Stimulated activated CD8-positive, alpha-beta memory T cell treated with anti-CD3 and anti-CD28 coated beads, Interleukin-4, amount 100 ng/mL, for 48 hours (primary cell): Measurements from ENCODE around the gene LTBP2.

ENCODE experiments used
- DNase-seq: peaks from one replicate; pipeline ENCODE4 v3.0.0-alpha.2; 2020

The LTBP2 gene

DNA sequence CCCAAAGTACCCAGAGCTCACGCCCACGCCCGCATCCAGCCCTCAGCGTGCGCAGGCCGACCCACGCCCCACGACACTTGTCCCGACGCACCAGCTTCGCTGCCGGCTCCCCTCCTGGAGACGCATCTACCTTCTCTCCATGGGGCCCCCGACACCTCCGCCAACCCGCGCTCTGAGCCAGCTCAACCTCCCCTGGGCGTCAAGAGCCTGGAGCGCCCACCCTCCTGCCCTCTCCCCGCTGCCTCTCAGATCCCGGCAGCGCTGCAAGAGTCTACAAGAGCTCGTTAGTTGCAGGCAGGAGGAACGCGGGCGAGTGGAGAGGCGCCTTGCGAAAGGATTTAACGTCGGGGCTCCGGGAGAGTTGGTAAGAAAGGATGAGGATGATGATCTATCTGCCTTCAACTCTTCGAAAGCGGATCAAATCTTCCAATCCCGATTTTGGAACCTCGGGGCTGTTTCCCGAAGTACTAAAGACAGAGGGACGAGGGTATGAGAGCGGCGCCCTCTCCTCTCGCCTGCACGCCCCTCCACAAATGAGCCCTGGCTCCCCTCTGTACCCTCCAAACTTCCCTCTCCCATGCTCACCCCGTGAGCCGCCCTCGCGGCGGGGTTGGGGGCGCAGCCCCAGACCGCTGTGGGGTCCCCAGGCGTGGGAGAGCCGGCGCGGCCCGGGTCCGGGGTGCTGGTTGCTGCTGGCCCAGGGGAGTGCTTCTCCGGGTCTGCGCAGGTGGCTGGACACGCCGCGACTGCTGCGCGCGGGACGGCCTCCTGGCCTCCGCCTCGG lies 979 bp downstream of the LTBP2 start:
- DNase-seq = no peak

DNA sequence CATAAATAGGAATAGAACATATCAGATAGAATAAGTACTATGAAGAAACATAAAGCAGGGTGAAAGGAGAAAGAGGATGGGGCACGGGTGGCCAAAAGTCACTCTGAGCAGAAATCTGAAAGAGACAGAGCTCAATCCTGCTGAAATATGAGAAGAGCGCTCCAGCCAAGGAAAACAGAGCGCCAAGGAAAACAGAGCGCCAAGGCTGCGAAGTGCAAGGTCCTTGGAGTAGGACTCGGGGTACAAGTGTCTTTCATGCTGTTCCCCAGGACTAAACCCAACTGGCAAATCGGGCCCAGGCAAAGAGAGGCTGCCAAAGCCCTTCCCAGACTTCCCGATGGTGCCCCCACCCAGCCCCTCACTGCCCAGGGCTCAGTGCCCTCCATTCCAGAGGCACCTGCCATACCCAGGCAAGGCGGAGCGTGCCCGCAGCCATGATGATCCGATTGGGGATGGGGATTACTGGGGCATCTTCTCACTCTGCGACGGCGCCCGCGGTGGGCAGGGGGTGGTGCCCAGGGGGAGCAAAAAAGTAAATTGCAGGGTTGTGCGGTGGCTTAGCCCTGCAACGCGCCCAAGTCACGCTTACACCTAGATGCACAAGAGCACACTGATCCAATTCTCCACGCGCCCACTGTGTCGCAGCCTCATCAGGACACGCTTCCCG lies 1.7 kb downstream of the LTBP2 start:
- DNase-seq = no peak

DNA sequence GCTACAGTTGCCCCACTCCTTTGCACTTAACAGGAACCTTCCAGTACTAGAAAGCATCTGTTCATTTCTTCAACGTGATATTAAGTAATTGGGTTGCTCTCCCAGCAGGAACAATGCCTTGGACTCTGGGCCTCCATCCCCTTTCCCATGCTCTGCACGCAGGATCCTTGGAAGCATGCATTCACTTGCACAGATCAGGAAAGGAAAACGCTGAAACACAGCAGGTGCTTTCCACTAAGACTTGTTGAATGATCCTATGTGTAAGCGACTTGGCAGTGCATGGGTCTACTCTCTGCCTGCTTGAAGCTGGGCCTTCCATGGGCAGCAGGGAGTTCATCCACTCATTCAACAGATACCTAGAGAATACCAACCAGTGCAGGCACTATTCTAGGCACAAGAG lies 2.3 kb downstream of the LTBP2 start:
- DNase-seq = no peak

DNA sequence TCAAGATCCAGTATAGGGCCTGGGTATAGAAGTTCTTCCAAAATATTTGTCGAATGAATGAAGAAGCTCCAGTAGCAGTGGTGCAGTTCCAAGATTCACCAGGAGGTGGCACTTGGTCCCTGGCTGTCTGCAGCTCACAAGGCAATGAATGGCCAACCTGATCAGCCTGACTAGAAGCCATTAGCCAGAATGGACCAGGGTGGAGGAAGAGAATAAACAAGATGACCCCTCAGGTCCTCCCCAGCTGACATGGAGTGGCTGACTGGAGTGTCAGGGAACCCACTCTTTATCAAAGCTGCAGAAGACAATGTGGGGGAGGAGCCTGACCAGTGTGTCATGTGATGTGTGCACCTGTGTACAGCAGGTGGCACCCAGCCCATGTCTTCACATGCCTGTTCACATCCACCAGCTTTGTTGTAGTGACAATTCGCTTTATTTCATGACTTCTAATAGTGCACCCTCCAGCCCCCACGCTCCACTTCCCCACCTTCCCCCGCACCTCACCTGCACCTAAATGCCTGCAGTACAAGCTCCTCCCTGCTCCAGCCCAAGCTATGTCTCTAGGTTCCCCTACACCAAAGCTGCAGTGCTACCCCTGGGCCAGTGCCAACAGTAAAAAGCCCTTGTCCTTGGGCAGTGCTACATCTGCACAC lies 3.0 kb downstream of the LTBP2 start:
- peak; percentile 97 for DNase-seq

DNA sequence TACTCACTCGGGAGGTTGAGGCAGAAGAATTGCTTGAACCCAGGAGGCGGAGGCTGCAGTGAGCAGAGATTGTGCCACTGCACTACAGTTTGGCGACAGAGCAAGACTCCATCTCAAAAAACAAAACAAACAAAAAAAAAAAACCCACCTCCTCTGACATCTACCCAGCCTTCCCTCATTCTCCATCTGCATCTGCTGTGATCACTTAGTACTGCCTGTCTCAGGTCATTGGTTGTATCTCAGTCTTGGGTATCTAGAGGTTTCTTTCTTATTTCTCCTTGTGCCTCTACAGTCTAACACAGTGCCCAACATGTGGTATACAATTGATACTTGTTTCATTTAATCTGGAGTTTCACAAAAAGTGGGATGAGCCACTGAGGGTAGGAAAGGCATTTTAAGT lies 5.3 kb downstream of the LTBP2 start:
- DNase-seq = no peak

DNA sequence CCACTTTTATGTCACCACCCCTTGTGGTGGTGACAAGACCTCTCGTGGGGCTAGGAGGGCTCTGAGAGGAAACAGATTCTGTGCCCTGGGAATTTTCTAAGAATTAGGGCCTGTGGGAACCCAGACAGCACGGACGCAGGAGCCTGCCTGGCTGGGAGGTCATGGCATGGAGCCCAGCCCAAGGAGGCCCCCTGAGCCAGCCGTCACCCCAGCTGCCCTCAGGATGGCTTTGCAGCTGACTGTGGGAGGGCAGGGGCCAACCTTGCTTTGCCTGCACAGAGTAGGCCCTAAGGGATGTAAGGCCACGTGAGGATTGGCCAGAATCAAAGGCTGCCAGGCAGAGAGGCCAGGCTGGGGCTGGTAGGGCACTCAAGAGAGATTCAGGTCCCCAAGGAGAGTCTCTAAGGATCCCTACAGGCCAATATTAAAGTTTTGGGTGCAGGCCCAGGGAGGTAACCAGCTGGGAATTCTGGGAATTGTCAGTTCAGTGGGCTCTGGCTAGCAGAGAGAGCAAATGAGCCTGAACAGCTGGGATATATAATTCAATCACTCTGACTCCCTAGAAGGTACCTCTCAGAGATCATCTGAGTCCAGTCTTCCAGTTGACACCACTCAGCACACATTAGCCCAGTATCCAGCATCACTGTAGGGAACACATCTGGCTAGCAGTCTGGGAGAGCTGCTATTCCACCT lies 6.4 kb downstream of the LTBP2 start:
- DNase-seq = no peak

DNA sequence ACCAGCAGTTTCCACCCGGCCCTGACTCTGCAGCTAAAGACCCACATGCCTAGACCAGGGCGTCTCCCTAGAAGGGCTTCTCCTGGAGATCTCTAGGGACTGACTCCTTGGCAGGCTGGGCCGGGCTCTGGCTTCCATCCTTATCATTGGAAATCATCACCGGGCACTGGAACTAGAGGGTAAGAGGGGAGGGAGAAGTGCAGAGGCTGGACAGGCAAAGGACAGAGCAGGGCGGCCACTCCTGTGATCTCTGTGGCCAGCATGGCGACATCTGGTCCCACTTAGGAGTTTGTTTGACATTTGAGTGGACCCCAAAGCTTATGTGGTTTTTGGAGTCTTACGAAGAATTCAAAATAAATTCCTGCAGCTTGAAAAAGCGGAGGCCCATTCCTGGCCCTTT lies 7.1 kb downstream of the LTBP2 start:
- no peak for DNase-seq

DNA sequence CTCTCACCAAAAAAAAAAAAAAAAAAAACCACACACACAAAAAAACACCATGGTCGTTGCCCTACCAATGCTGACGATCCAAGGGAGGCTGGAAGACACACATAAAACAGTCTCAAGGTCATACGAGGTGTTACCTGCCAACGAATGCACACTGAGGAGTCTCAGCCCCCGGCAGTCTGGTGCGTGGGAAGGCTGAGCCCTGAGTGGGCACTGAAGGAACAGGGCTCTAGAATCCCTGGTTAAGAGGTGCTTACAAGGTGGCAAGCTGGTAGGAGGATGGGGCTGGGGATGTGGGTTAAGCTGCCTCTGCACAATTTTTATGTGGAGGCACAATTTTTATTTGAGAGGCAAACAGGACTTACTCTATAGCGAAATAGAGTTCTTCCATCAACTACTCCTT lies 7.9 kb downstream of the LTBP2 start:
- no peak for DNase-seq

DNA sequence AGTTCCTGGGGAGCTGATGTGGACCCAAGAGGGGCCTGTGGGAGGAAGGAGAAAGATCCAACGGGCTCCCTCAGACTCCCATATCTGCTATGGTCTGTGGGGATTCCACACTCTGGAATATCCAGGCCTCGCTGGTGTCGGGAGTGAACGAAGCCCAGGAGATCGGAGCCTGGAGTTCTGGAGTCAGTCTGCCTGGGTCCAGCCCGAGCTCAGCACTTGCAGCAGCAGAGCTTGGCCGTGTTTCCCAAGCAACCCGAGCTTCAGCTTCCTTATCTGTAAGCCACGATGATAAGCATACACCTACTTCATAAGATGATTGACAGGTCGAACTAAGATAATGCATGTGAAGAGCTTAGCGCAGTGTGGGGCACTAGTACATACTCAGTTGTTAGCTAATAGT lies 10.1 kb downstream of the LTBP2 start:
- DNase-seq = no peak

DNA sequence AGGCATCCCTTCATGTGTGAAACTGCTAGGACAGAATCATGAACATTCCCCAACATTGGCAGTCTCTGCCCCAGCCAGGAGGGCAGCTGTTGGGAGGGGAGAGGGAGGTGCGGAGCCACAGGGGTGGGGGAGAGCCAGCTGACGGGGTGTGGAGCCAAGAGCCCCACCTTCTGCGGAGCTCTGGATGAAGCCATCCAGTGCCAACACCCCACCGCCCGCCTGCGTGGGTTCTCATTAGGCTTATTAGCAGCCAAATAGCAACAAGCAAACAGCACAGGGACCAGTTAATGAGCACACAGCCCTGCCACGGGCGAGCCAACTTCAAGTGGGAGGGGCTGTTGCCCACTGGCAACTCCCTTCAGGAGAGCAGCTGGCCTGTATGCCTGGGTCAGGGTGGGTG lies 12.1 kb downstream of the LTBP2 start:
- DNase-seq = no peak

DNA sequence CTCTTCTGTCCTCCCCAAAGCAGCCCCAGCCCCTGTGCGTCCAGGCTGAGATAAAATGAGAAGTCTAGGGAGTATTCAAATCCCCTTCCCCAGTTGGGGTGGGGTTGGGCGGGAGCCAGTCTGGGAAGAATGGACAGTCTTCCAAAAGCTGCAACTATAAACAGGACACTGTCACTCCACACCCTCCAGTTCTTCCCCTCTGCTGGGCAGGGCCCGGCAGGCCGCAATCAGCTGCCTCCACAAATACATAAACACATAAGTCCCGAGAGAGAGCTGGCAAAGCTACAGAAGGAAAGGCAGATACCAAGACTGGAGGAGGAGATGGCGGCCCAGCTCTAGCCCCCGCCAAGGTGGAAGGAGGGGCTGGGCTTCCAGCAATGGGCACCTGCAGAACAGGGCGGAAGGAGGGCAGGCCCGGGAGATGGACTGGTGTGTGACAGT lies 12.7 kb downstream of the LTBP2 start:
- DNase-seq = no peak

DNA sequence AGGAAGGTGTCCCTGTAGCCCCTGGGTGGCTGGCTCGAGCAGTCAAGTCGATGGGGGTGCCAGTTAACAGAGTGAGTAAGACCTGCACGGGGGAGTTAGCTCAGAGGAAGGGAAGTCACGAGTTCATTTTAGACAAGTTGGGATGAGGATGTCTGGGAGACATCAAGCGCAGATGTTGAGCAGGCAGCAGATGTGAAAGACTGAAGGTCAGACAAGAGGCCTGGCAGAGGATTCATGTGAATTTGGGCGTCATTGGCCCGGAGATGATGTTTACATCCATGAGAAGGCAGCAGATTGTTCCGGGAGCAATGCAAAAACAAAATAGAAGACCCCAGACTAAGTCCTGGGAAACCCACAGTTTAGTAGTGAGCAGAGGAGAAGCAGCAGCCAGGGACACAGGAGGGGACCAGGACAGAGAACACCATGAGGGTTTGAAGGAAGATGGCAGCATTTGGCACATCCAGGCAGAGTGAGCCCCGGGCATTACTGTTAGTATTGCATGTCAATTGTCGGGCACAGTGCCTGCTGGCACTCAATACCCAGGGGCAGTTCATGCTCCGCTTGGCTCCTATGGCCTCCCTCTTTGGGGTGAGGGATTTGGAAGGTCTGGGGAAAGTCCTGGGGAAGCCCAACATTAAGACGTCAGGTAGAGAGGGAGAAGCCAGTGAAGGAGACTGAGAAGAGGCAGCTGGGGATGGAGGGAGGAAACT lies 15.1 kb downstream of the LTBP2 start:
- DNase-seq = no peak

DNA sequence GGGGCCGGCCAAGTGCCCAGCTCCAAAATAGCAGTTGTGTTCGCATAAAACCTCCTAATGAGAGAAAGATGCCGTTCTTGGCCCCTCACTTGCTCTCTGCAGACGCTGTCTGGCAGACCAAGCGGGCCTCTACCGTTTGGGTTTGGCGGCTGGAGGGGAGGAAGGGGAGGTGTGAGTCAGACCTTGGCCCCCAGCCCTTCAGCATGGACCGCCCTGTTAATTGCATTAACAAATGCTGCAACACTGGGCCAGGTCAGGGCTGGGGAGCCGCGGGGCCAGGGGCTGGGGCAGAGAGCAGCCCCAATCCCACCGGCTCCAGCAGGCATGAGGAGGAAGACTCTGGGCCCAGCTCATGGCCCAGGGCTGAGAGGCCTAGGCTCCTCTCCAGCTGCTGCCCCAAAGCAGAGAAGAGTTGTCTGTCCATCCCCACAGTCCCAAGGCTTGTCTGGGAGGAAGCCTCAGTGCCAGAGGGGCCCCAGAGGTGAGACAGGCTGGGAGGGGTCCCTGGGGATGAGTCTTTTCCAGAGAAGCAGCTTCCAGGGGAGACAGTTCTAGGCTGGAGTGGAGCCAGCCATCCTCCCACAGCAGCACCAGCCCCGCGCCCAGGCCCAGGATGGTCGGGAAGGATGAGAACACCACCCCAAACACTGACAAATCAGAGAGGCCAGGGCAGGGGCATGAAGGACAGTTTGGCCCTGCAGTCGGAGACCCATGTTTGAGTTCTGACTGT lies 16.9 kb downstream of the LTBP2 start:
- no peak for DNase-seq

DNA sequence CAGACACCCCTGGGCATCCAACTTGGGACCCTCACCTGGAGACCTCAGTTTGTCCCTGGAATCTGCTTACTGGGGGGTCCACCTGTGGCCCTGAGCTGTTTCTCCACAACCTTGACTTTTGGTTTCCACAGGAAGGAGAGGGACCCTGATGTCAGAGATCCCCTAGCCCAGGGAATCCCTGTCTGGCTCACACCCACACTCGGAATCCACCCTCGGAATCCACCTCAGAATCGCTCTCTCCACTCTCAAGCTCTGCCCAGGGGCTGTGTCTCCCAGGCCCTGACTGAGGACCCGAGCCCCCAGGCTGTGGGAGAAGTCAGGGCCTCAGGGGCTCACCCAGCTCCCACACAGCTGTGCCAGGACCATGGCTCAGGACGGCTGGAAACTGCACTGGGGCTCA lies 17.4 kb downstream of the LTBP2 start:
- no peak for DNase-seq

DNA sequence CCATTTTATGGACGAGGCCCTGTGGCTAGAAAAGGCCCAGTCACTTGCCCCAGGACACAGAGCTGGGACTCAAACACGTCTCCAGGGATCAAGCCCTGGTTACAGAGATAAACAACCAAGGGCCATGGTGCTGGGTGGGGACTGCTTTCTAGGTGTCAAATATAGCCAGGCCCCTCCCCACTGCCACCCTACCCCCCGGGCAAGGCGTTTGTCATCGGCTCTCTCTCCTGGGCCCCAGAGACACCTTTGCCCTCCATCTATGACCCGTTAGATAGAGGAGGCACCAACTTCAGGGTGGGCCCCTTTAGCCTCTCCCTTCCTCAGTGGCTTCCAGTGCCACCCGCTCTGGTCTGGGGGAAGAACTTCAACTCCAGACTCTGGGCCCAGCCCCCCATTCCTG lies 18.0 kb downstream of the LTBP2 start:
- DNase-seq = no peak

DNA sequence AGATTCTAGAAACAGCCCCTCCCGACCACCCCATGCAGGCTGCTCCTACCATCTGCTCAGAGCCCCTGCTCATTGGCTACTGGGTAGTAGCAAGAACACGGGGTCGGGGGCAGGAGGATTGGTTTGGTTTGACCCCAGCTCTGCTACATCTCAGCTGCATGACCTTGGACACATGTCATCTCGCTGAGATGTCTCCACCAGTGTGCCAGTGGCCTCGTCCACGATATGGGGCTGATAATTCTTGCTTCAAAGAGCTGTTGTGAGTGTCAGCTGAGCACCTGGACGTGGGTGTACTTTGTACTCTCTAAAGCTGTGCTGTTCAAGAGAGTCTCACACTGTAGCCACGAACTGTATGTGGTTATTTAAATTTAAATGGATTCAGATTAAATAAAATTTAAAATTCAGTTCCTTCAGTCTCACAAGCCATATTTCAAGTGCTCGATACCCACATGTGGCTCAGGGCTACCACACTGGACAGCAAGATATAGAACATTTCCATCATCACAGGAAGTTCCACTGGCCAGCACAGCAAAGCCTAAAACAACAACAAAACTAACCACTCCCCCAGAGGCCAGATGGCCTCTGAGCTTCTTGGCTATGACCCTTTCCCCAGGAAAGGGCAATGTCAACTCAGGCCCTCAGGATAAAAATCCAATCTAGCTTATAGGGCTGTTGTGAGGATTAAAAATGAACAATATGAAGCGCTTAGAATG lies 18.6 kb downstream of the LTBP2 start:
- no peak for DNase-seq

DNA sequence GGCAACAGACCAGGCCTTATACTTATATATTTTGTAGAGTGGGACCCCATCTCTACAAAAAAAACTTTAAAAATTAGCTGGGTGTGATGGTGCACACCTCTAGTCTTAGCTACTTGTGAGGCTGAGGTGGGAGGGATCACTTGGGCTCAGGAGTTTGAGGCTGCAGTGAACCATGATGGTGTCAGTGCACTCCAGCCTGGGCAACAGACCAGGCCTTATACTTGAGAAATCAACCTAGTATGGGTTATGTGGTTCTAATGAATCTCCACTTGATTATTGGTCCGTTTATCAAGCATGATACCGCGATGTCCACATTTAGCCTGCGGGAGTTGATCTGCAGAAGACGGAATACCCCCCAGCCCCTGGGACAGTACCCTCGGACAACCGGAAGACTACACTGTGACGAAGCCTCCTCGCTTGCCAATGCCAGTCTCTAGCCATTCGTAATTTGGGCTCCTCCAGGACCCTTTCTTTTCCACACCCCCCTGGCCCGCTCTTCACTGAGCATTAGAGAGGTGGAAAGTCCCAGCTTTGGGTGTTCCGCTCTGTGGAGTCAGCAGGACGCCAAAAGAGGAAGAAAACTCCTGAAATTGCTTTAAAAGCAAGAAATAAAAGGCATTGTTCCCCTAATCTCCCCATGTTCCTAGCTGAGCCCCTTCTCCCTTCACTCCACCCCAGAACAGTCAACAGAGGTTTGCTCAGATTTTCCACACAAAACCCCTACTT lies 19.4 kb downstream of the LTBP2 start:
- no peak for DNase-seq

DNA sequence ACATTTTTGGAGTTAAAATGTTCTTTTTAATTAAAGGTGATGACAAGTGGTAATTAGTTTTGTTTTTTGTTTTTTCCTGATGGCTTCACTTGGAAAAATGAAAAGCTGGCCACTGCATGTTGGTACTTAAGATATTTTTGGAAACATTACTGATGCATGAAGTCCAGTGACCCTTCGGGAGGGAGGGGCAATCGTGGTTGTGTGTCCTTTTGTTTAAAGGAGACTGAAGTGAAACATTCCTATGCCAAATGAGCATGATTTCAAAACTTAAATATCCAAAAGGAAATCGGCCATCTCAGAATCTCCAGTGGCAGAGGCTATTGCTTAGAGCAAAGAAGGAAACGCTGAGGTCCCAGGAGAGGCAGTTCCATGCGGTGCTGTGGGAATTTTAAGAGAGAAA lies 20.1 kb downstream of the LTBP2 start:
- no peak for DNase-seq

DNA sequence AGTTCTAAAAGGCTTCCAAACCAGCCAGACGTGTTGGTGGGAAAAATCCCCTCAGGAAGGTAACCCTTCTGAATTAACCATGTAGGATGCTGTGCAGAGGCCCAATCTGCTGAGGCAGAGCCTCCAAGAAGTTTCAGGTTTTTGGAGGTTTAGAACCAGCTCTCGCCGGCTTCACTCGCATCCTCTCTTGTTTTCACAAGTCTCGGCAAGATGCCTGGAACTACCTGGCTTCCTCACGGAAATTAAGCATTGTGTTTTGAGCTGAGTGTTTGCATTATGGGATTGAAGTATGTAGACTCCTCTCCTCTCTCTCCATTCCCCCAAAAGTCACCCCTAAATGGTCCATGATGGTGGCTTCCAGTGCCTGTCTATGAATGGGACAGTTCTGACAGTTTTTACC lies 20.6 kb downstream of the LTBP2 start:
- no peak for DNase-seq

DNA sequence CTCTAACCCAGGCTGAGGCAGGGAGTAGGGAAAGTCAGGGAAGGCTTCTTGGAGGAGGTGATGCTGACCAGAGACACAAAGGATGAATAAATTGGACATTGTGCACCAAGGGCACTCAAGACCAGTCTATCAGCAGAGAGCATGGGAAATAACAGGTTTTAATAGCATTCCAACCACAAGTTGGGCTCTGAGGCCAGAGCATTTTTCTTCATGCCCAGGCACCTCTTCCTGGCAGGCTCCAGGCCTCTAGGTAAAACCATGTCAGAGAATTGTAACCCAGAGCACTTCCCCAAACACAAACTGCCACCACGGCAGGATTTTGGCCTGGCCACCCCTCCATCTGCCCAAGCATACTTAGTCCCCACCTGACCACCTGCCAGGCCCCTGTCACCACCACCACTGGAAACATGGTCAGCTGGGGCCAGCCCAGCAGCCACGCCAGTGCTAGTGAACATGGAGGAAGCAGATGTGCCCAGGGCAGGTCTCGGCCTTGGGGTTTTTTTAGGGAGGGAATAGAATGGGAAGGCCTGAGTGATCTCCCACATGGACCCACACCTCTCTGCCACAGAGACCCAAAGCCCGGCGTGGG lies 22.7 kb downstream of the LTBP2 start:
- DNase-seq = no peak

DNA sequence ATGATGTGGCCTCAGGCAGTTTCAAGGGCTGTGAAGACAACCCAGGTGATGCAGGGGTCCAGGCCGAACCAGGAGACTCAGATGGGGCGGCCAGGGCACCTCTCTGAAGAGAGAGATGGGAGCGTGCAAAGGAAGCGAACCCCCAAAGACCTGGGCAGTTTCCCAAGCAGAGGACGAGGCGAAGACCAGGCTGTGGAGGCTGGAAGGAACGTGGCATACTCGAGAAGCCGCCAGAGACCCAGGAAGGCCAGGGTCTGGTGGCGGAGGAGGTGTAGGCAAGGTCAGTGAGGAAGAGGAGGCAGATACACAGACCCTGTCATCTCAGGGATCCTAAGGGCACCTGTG lies 24.7 kb downstream of the LTBP2 start:
- no peak for DNase-seq
